ENCODE results near the gene OR11A1.
"Not testable (repeated sequence)": the region's sequence is repeated elsewhere in the genome, so short reads cannot be mapped to it uniquely, and the experiment has no call there.

OR11A1 gene

DNA sequence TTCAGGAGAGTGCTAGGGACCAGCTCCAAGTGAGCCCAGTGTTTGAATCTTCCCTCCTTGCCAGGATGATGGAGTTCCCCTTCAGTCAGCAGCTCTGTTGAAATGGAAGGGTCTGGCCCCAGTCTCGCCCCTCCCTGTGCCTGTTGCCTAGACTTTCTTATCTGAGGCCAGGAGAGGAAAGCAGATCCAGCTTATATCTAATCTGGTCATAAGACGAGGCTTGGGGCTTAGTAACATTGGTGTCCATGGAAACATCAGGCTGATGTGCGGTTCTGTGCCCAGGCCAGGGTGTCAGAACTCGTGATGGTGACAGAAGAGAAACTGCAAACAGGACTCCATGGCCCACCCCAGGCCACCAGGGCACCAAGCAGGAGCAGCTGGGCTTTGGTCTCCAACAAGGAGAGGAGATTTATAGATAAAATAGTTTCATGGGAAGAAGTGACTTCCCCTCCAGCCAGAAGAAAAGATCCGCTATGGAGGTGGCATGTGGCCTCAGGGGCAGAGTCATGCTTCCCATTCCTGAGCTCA is 21.1 kb upstream of the OR11A1 start:
- no peak for DNase-seq

- DNase-seq: no peak
Observed at GRCh38 chr6:29474996-29475395, 18.1 kb upstream of the OR11A1 start.

GRCh38 chr6:29466241-29466640 is 9.4 kb upstream of the OR11A1 start:
- no peak for DNase-seq

DNA sequence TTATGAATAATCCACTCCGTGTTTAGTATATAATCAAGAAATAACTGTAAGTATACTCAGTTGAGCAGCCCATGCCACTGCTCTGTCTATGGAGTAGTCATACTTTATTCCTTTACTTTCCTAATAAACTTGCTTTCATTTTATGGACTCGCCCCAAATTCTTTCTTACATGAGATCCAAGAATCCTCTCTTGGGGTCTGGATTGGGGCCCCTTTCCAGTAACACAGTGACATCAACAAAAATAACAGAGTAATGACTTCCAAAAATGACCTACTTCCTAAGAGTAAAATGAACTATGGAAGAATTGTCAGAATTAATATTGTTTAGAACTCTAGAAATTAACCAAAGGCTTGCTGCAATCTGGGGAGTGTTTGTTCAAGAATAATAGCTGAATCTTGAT is 8.9 kb upstream of the OR11A1 start:
- no peak for DNase-seq

- no peak for DNase-seq
Observed at GRCh38 chr6:29465279-29465678, 8.4 kb upstream of the OR11A1 start.

DNA sequence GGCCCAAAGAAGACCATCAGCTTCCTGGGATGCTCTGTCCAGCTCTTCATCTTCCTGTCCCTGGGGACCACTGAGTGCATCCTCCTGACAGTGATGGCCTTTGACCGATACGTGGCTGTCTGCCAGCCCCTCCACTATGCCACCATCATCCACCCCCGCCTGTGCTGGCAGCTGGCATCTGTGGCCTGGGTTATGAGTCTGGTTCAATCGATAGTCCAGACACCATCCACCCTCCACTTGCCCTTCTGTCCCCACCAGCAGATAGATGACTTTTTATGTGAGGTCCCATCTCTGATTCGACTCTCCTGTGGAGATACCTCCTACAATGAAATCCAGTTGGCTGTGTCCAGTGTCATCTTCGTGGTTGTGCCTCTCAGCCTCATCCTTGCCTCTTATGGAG is 5.2 kb upstream of the OR11A1 start:
- no peak for DNase-seq

DNA sequence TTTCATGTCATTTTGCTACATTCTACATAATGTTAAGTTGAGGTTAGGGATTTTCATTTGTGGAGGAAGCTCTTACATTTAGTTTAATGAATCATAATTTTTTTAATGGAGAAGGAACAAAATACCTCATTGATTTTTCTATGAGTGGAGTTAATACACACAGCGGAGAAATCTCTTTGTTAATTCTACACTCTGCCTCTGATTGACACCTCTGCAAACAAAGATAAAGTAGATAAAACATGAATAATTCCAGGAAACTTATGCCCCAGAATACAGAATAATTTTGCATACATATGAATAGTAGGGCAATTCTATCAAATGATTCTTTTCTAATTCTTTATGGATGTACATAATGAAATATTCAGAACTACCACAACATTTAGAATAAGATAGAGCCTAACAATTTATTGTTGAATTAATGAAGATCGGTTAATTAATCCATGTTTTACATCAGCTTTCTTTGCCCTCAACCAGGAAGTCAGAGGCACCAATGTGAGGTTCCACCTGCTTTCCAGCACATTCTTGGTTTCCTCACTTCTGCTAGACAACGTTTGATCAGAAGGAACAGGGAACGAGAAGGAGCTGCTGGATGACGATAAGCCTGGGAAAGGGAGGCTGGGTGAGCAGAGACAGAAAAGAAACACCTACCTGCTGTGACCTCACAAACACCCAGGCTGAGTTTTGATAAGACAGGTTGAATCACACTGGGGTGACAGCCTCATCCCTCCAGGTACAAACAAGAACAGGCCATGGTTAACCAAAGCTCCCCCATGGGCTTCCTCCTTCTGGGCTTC is 4.3 kb upstream of the OR11A1 start:
- no peak for DNase-seq

GRCh38 chr6:29451471-29452193 is 5.2 kb downstream of the OR11A1 start:
- no peak for DNase-seq

DNA sequence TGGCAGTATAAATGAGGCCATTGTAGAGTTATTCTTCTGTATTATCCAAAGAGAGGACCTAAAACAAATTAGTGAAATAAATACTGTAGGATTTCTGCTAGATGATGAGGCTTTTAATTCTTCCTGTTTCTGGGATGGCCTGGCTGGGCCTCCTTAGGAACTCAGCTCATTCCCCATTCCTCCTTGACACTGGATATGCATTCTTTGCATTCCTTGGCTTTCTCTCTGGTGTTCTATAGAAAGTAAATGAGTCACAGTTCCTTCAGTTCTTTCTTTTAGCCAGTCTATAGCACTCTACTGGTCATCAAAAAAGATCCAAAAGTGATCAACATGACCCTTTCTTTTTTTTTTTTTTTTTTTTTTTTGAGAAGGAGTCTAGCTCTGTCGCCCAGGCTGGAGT is 9.2 kb downstream of the OR11A1 start:
- DNase-seq: no peak

GRCh38 chr6:29444031-29444430 is 12.8 kb downstream of the OR11A1 start:
- not testable (repeated sequence) for DNase-seq

DNA sequence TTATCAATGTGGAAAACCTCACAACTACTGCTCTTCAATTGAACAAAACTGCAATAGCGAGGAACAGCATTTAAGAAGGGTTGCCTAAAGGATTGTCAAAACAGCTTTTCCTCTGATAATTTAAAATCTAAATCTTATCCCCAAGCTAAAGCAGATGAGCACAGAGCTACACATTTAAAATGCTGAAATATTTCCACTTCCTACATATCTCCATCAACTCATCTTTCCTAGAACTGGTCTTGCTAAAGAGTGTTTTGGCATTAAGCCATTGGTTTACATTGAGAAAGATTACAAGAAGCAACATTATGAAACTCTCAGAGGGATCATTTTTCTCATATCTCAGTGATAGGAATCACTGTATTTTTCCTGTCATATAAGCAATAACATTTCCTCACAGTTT is 14.2 kb downstream of the OR11A1 start:
- DNase-seq: no peak

DNA sequence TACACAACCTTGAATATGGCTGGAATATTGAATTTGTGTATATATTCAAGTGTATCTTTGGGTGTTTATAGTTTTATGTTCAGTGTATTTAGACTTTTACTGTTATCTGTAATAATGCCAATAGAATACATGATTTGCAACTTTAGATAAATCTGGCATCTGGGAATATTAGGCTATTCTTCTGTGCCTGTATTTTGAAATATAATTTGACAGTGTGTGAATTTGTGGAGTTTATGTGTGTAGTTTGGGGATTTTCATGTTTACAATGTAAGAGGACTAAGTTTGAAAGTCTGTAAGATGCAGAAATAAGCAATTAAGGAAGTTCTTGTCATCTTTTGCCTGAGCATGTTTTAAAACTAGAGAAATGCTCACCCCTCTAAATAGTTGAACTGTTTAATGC is 17.9 kb downstream of the OR11A1 start, which contains the start of gene OR10C1:
TSS of gene OR10C1 (plus strand) at position 301 of the 400 bp plus-strand sequence. CDS start 710 bp downstream, outside the sequence.
- no peak for DNase-seq

DNA sequence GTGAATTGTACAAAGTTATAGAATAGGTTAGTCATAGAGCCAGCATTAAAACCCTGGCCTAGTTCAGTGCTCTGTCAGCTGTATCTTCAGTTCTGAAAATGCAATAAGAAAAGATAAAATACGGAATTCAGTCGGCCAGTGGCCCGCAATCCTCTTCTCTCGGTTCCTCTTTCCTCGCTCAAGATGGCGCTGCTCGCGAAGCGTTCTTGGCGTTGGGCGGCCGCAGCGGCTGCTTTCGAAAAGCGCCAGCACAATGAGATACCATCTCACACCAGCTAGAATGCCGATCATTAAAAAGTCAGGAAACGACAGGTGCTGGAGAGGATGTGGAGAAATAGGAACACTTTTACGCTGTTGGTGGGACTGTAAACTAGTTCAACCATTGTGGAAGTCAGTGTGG is 20.1 kb downstream of the OR11A1 start:
- DNase-seq: not testable (repeated sequence)

GRCh38 chr6:29426654-29427053 is 30.2 kb downstream of the OR11A1 start:
- no peak for DNase-seq

DNA sequence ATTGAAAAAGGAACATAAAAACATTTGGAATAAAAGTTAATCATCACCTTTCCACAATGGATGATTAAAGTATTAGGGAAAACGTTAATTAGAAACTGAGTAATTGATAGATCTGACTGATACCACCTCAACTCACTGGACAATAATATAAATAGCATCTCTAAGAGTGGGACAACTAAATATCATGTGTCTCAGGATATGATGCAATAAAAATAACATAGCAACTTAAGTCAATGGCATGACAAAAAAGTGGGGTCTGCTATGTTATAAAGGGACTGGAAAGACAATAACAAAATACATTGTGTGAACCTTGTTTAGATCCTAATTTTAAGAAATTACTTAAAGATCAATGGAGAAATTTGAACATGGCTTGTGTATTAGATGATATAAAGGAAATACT is 31.8 kb downstream of the OR11A1 start:
- DNase-seq: no peak

DNA sequence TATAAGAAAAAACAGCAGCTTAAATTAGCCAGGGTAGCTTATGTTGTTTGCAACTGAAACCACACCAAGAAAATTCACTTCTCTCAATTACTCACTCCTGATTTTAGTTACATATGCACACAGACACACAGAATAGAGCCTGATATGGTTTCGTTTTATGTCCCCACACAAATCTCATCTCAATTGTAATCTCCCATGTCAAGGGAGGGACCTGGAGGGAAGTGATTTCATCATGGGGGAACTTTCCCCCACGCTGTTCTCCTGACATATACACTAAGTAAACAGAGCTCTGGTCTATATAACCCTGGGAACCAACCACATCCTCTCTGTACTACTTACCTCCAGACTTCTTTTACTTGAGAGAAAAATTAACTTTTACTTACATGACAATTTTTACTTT is 32.3 kb downstream of the OR11A1 start:
- no peak for DNase-seq

DNA sequence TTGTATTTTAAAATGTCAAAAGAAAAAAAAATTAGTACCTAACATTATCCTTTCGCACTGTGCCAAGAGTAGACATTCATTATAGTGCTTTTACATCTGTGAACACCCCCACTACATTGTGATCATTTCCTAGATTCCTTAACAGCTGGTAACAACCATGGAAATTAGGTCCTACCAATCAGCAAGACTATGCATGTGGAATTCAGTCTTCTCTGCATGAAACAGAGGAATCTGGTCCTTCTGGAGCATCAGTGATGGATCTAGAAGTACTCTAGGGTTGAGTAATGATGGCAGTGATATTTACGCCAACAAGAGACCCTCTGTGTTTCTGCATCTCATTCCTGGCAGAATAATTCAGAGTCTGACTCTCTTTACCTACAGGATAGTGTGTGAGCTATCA is 32.7 kb downstream of the OR11A1 start:
- DNase-seq: no peak

GRCh38 chr6:29419516-29419915 is 37.4 kb downstream of the OR11A1 start:
- no peak for DNase-seq

GRCh38 chr6:29414588-29414987 is 42.3 kb downstream of the OR11A1 start, which contains the start of gene OR12D1:
OR12D1 (plus strand) TSS chr6:29414928.
- no peak for DNase-seq

- no peak for DNase-seq
Observed at GRCh38 chr6:29403801-29404200, 53.1 kb downstream of the OR11A1 start.

DNA sequence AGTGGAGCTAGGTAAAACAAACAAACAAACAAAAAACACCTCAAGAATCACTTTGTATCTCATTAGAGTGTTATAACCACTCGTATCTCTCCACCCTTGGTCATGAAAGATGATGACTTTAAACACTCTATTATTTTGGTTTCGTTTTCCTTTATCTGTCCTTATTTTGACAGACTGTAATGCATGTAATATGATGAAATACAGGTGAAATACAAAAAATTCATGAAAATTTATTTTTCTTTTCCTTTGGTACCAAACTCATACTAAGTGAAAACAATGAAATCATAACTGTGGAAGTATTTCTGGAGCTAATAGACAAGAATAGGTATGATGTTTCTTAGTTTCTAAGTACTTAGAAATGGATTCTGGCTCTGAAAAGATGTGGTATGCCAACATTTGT is 57.3 kb downstream of the OR11A1 start:
- no peak for DNase-seq

- no peak for DNase-seq
Observed at GRCh38 chr6:29395331-29395730, 61.5 kb downstream of the OR11A1 start, which contains the start of gene OR12D2. OR12D2 (plus strand) TSS chr6:29395631; CDS start chr6:29396700, 1,069 bp downstream.

DNA sequence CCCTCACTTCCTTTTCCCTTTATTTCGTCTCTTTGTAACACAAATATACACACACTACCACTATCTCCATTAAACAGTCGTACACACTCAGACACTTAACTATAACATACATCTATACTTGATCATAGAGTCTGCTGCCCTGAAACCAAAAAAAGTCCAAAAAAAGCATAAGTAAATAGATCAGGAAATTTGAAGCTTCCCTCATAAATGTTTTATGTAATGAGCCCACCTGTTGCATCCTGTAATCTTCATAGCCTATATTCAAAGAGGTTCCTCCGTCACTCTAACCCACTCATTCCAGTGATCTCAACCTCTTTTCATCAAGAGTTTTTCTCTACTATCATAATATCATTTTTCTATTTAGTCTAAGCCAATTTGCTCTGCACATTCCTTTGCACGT is 68.3 kb downstream of the OR11A1 start:
- no peak for DNase-seq

- no peak for DNase-seq
Observed at GRCh38 chr6:29376003-29376402, 80.9 kb downstream of the OR11A1 start.
